A673 (cell line): ENCODE results near the gene PRSS23. TPM values are rescaled to one million over a fixed set of nuclear protein-coding genes. Genes with fewer than 3 reads are reported as not detected.

Source experiments
- BruUV-seq: library from RNA; stranded (reverse); fragments of 400-500 nt; replicated peaks from 2 replicates; lab custom pipeline; 2021; lab: Mats Ljungman, UMichigan
- CTCF ChIA-PET: fragments of 300-600 bp; sonication (Branson Sonifier 250); formaldehyde crosslinking; loops from one replicate; lab custom pipeline; 2022; ENCODE audit warnings: antibody characterized with exemption; lab: Charles Lee
- POLR2A ChIA-PET: fragments of 300-600 bp; sonication (Branson Sonifier 250); formaldehyde crosslinking; loops from one replicate; lab custom pipeline; 2022; ENCODE audit warnings: antibody characterized with exemption; ENCODE audit not compliant: low non-redundant PET; lab: Charles Lee
- DNase-seq: peaks from one replicate; pipeline ENCODE4 v3.0.0-alpha.2; 2015; ENCODE audit warnings: low spot score
- H3K27ac ChIP-seq: fragments of 200-600 bp; sonication (generic); 2 replicates; pipeline ENCODE4 v1.5.1; 2016; ENCODE audit warnings: mixed run types, low read depth, mild to moderate bottlenecking, mixed read lengths, antibody characterized with exemption, low read length; ENCODE audit not compliant: poor library complexity, severe bottlenecking
- H3K27me3 ChIP-seq: fragments of 200-600 bp; sonication (generic); replicated peaks from 2 replicates; pipeline ENCODE4 v1.6.1; 2017; ENCODE audit warnings: mixed run types, low read depth, mild to moderate bottlenecking, mixed read lengths, antibody characterized with exemption, low read length; ENCODE audit not compliant: insufficient read depth, poor library complexity
- H3K36me3 ChIP-seq: fragments of 200-600 bp; sonication (generic); 2 replicates; pipeline ENCODE4 v1.6.1; 2016; ENCODE audit warnings: mixed run types, mild to moderate bottlenecking, mixed read lengths, antibody characterized with exemption, low read length; ENCODE audit not compliant: insufficient read depth, poor library complexity, severe bottlenecking
- H3K4me1 ChIP-seq: fragments of 200-600 bp; sonication (generic); 2 replicates; pipeline ENCODE4 v1.6.1; 2017; ENCODE audit warnings: mixed run types, mild to moderate bottlenecking, mixed read lengths, antibody characterized with exemption, low read length; ENCODE audit not compliant: insufficient read depth, poor library complexity, severe bottlenecking
- H3K4me3 ChIP-seq: fragments of 200-600 bp; sonication (generic); 2 replicates; pipeline ENCODE4 v1.5.1; 2016; ENCODE audit warnings: low read depth, mixed run types, mild to moderate bottlenecking, mixed read lengths, low read length; ENCODE audit not compliant: poor library complexity, severe bottlenecking
- H3K9me3 ChIP-seq: fragments of 200-600 bp; sonication (generic); 2 replicates; pipeline ENCODE4 v1.6.1; 2016; ENCODE audit warnings: mixed run types, low read depth, mild to moderate bottlenecking, mixed read lengths, antibody characterized with exemption, low read length; ENCODE audit not compliant: poor library complexity, severe bottlenecking
- CTCF ChIP-seq: fragments of 300-800, 200-600 bp; sonication (generic); conservative IDR thresholded peaks from 2 replicates; pipeline ENCODE4 v1.5.1; 2017; ENCODE audit warnings: low read depth, mild to moderate bottlenecking, antibody characterized with exemption, low read length, moderate library complexity, mixed read lengths
- EZH2 ChIP-seq: fragments of 200-600 bp; sonication (generic); IDR thresholded peaks from 2 replicates; pipeline ENCODE4 v1.6.1; 2017; ENCODE audit warnings: borderline replicate concordance, low read depth, mild to moderate bottlenecking, mixed read lengths, antibody characterized with exemption, low read length; ENCODE audit not compliant: poor library complexity, severe bottlenecking
- intact Hi-C: fragments of 100-400 bp; cut with micrococcal nuclease; formaldehyde crosslinking; loops from one replicate; pipeline ENCODE4 v1.10.0; 2022; ENCODE audit not compliant: unreplicated experiment
- total RNA-seq: library from RNA; stranded (reverse); gene quantifications from 2 replicates; pipeline ENCODE4 v1.2.3, GENCODE V29; 2021

The PRSS23 gene
- total RNA-seq, 1 experiment from 2014 or later = 12.1 TPM

GRCh38 chr11:86792150-86792549 is 8.2 kb upstream of the PRSS23 start:
- Histone ChIP-seq H3K9me3 (no peaks in the 10 kb centered on the region), H3K27me3 (no peaks in the 10 kb centered on the region), H3K36me3 (no peaks in the 10 kb centered on the region), H3K4me1 (peaks cover 6% of the 10 kb centered on the region), H3K4me3 (no peak overlapping the region), H3K27ac (no peak overlapping the region)
- POLR2A ChIA-PET = no interaction called here
- intact Hi-C loops = no loop called here
- no peak for DNase-seq
- TF ChIP-seq EZH2 (no peak), CTCF (no peak)
- CTCF ChIA-PET = no interaction called here
- no TSS peak for BruUV-seq

- H3K36me3 ChIP-seq = no peaks in the 10 kb centered on the region
- no peak overlapping the region for H3K27ac ChIP-seq
- H3K27me3 ChIP-seq = no peaks in the 10 kb centered on the region
- intact Hi-C loops = no loop called here
- ChIA-PET CTCF (no interaction called here), POLR2A (no interaction called here)
- DNase-seq = no peak
- H3K9me3 ChIP-seq = no peaks in the 10 kb centered on the region
- peaks cover 6% of the 10 kb centered on the region for H3K4me1 ChIP-seq
- H3K4me3 ChIP-seq = no peak overlapping the region
- TF ChIP-seq CTCF (no peak), EZH2 (no peak)
- no TSS peak for BruUV-seq
Observed at GRCh38 chr11:86793307-86793706, 7.0 kb upstream of the PRSS23 start.

GRCh38 chr11:86795511-86795910 is 4.8 kb upstream of the PRSS23 start:
- Histone ChIP-seq H3K27ac (no peak overlapping the region), H3K36me3 (no peaks in the 10 kb centered on the region), H3K4me3 (no peak overlapping the region), H3K27me3 (no peaks in the 10 kb centered on the region), H3K4me1 (peaks cover 10% of the 10 kb centered on the region), H3K9me3 (no peaks in the 10 kb centered on the region)
- ChIA-PET POLR2A (no interaction called here), CTCF (no interaction called here)
- intact Hi-C loops = no loop called here
- TF ChIP-seq CTCF = no peak
- no peak for TF ChIP-seq EZH2
- BruUV-seq = no TSS peak
- DNase-seq = no peak
